Left renal cortex interstitium (tissue), 4 donors: ENCODE measurements around the gene BEST1. TPM values are rescaled to one million over a fixed set of nuclear protein-coding genes. Genes with fewer than 3 reads are reported as not detected.

Experiments
- DNase-seq, 4 donors: peaks; one replicate each; pipeline ENCODE4 v3.0.0-alpha.2; 2013; ENCODE audit warnings: low read depth in 4 of 4, low spot score in 2 of 4, missing footprints in 1 of 4
- polyA plus RNA-seq, 4 donors: library from polyadenylated mRNA; unstranded; fragments of 120-200 nt; gene quantifications; one replicate each; pipeline ENCODE4 v1.2.1, GENCODE V29; 2013; ENCODE audit not compliant: insufficient read length in 4 of 4

The BEST1 gene
- polyA plus RNA-seq: 1 to 10 TPM; 3.7 to 6.8 (median 4.9) TPM

DNA sequence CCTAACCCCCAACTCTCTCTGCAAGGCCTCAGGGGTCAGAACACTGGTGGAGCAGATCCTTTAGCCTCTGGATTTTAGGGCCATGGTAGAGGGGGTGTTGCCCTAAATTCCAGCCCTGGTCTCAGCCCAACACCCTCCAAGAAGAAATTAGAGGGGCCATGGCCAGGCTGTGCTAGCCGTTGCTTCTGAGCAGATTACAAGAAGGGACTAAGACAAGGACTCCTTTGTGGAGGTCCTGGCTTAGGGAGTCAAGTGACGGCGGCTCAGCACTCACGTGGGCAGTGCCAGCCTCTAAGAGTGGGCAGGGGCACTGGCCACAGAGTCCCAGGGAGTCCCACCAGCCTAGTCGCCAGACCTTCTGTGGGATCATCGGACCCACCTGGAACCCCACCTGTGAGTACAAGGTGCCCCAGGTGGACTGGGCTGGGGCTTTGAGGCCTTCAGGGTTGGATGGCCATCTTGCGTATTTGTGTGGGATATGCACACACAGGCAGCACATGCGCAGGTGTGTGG lies at the start of gene BEST1:
Gene BEST1 (plus strand): TSS at position 317 of the 513 bp plus-strand sequence. CDS start 1,456 bp downstream, outside the sequence.
- no peak for DNase-seq

DNA sequence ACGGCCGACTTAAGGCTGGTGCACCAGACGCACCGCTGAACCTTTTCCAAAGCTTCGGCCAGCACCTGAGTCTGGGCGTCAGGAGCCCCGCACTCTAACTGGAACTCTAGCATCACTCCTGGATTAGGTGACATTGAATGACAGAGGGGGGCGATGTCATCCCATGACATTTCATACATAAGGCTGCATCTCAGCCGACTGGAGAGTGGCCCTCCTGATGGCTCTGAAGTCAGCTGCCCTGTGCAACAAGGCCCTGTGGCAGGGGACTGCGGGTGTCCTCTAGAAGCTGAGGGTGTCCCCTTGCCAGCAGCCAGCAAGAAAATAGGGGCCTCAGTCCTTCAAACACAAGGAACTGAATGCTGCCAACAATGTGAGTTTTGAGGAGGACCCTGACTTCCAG lies 48.8 kb upstream of the BEST1 start:
- DNase-seq: no peak

- no peak for DNase-seq
These were observed 47.8 kb upstream of the BEST1 start for GRCh38 chr11:61902313-61902712.

DNA sequence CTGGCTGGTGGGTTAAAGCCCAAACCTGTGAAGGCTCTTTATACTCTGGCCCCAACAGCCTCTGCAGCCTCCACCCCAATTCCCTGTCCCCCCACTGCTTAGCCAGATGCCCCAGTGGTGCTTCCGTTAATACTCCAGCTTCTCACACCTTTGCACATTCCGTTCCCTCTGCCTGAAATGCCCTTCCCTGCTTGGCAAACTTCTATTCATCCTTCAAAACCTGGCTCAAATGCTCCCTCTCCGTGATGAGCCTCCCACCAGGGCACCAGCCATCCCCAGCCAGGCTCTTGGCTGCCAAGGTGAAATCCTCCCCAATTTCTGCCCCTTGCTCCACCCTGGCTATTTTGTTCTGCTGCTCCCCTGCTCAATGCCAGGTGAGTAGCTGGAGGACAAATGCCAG lies 46.3 kb upstream of the BEST1 start:
- DNase-seq: no peak

- DNase-seq: no peak
These were observed 45.6 kb upstream of the BEST1 start for GRCh38 chr11:61904539-61905048.

GRCh38 chr11:61905067-61905696 lies 45.0 kb upstream of the BEST1 start:
- no peak for DNase-seq

- no peak for DNase-seq
These were observed 44.2 kb upstream of the BEST1 start for GRCh38 chr11:61905801-61906521.

- no peak for DNase-seq
These were observed 43.6 kb upstream of the BEST1 start for GRCh38 chr11:61906522-61906909.

GRCh38 chr11:61907282-61907681 lies 42.9 kb upstream of the BEST1 start:
- DNase-seq: no peak

DNA sequence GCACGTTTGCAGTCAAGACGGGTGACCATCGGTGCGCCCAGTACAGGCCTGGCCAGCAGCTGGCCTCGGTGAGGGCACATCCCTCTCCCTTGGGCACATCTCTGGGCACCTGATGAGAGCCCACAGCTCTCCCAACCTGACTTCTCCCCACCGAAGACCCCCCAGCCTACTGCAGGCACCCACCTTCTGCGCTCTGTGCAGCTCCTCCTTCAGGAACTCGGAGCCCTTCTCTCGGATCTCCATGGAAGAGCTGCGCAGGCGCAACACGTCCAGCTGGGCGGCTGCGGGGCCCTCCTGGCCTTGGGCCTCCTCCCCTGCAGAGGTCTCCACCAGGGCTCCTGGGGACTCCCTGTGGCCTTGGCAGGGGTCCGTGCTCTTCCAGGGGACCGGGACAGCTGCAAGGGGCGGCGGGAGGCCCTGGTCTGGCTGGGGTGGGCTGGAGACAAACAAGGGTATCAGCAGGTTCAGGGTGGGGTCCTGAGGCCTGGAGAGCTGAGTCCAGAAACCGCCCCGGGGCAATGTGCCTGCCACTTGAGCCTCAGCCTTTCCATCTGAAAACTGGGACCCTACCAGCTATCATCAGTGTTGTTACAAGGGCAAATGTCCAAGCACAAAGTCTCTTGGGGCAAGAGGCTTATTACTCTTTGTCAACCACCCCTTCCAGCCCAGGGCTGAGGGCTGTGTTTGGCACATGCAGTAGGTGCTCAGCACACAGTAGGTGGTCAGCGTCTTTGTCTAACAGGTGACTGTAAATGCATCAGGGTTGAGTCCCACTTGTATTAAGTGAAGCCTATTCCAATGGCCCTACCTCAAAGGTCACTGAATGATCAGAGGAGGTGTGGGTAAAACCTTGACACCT lies 42.1 kb upstream of the BEST1 start:
- no peak for DNase-seq

DNA sequence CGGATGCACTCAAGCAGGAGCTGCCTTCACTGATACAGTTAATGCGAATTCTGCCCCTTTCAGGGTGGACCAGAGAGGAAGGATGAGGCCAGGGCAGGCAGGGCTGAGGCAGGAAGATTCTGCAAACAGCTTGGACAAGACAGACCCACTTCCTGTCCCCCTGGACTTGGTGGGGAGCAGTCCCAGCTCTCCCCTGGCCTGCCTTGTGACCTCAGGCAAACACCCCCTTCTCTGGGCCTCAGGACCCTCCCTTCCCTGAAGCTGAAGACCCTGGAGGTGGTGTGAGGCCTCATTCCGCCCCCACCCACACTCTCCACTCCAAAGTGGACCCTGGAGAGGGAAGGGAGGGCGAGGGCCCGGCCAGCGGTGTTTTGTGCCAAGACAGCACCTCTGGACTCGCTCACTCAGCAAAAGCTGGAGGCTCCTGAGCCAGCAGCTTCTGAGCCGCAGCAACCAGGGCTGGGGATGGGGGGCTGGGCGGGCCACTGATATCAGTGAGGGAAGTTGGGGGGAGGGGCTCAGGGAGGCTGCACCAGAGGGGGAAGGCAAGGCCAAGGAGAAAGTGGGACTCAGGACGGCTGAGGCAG lies 41.3 kb upstream of the BEST1 start:
- DNase-seq: no peak

DNA sequence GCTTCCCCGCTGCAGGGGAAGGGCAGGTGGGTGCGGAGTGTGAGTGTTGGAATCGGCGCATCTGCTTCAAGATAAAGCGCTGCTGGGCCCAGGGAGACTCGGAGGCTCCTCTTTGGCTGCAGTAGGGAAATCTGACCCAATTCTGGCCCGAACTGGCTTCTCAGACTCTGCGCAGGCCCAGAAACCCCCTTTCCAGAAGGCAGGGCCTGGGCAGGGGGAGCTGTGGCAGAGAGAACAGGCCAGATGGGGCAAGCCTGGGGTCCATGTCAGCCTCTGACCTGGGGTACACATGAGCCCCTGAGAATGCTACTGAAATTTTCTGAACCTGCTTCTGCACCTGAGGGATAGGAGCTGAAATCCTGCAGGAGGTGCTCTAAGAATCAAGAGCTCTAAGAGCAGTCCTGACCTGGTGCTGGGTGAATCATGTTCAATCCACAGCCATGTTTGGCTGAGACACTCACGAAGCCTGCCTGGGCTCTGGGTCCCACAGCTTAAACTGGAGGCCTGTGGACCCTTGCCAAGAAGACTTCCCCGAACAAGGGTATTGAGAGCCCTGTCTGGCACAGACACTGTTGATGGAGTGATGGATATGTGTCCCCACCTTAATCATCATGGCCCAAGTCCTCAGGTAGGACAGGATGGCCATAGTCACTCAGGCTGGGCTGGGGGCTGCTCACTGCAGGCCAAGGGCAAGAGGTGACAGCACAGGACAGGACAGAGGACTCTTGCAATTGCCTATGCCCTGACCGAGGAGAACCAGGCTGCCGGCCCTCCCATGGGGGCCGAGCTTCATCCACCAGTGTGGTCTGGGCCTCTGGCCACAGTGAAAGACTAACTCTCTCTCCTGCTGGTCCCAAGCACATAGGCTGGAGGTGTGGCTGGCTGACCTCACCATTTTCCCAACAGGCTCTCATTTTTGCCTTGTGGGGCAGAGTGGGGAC lies 39.7 kb upstream of the BEST1 start:
- DNase-seq: no peak

- DNase-seq: no peak
These were observed 38.9 kb upstream of the BEST1 start for GRCh38 chr11:61911128-61911700.

- DNase-seq: no peak
These were observed 38.2 kb upstream of the BEST1 start for GRCh38 chr11:61911701-61912529.

- no peak for DNase-seq
These were observed 37.6 kb upstream of the BEST1 start for GRCh38 chr11:61912530-61912898.

DNA sequence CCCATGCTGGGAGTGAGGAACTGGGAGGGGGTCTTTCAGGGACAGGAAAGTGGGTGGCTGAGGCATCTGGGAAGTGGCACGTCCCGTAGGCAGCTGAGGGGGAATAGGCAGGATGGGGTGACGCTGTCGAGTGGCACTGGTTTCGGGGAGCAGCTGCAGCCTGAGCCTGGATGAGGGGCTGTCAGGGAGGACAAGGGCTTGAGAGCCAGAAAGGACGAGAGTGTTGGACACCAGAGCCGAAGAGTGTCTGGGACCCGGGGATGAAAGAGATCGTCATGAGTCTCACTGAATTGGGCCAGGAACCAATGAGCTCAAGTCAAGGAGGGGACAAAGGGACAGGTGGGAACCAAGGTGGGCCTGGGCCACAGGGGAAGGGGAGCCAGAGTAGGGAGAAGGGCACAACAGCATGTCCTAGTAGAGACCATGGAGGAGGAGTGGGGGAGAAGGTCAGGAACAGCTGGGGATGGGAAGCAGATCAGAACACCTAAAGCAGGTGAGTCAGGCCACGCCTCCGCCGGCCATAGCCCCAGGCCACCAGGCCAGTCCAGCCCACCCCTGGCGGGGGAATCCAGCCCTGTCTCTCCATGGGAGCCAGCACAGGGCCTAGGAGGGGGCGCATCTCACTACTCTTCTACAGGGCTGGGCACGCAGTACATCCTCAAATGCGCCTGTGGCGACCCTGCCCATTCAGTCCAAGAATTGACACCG lies 37.0 kb upstream of the BEST1 start:
- DNase-seq: no peak

DNA sequence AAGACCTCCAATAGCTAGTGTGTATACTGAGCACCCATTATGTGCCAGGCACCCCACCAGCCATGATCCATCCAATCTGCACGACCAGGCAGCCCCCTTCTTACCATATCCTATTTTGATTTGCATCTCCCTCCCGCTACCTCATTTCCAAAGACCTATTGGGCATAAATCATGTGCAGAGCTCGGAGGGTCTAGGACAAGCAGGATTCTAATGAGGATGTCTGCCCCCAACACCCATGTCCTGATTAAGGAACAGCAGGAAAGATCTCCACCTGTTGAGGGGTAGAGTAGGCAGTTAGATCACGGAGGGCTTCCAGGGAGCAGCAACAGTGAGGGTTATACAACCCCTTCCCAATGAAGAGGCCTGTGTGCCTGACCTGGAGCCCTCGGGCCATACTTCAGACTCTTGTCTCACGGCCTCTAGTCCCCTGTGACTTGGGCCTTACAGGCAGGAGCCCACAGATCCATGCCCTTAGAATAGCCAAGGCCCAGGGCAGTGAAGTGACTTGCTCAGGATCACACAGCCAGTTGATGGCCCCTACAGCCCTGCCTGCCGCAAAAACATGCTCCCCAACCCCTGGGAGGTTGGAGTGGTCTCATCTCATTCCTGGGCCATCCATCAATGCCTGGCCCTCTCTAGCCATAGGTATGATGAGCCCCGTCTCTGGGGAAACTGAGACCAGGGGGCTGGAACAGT lies 36.3 kb upstream of the BEST1 start:
- DNase-seq: no peak
